K562 (cell line): ENCODE data around the gene ZSCAN12. TPM values are rescaled to one million over a fixed set of nuclear protein-coding genes. Genes with fewer than 3 reads are reported as not detected.
A peak's percentile ranks its signal among the peaks of the same experiment; 100 is the strongest.

Source experiments
- EZH2 ChIP-seq: IDR thresholded peaks from 2 replicates; pipeline ENCODE4 v1.6.1; 2012; ENCODE audit warnings: low read depth, mild to moderate bottlenecking, inconsistent platforms, low read length, borderline replicate concordance
- FOXM1 ChIP-seq, 2 experiments: fragments of 450-650 bp in 1 of 2; sonication (generic) in 1 of 2; formaldehyde crosslinking in 1 of 2; IDR thresholded peaks; 2 replicates each; pipeline versions ENCODE4 v1.6.1 to v1.9.0; 2017 to 2022; ENCODE audit warnings: low read depth in 2 of 2, mild to moderate bottlenecking in 2 of 2, missing genetic modification reagents in 1 of 2, moderate library complexity in 1 of 2
- MAFF ChIP-seq: IDR thresholded peaks from 2 replicates; pipeline ENCODE4 v1.6.1; 2012; ENCODE audit warnings: low read length, improper control_type of control experiment
- MTA2 ChIP-seq: fragments of 450-650 bp; IDR thresholded peaks from 2 replicates; pipeline ENCODE4 v1.6.1; 2016; ENCODE audit warnings: low read depth
- NR2C2 ChIP-seq, 2 experiments: fragments of 200-800 bp in 1 of 2; sonication (Bioruptor generic) in 1 of 2; sonication (generic) in 1 of 2; formaldehyde crosslinking in 1 of 2; IDR thresholded peaks; 2 replicates each; pipeline versions ENCODE4 v1.6.1 to v1.8.0; 2016 to 2022; ENCODE audit warnings: mild to moderate bottlenecking in 1 of 2, missing compliant biosample characterization in 1 of 2, missing genetic modification characterization in 1 of 2, missing genetic modification reagents in 1 of 2
- PML ChIP-seq: IDR thresholded peaks from 2 replicates; pipeline ENCODE4 v1.6.1; 2012; ENCODE audit warnings: low read length, inconsistent platforms
- POLR2B ChIP-seq: fragments of 450-650 bp; IDR thresholded peaks from 2 replicates; pipeline ENCODE4 v1.6.1; 2018; ENCODE audit warnings: low read depth; ENCODE audit not compliant: partially characterized antibody
- TAF9B ChIP-seq: fragments of 450-650 bp; IDR thresholded peaks from 2 replicates; pipeline ENCODE4 v1.6.1; 2018; ENCODE audit warnings: mild to moderate bottlenecking; ENCODE audit not compliant: partially characterized antibody
- TBL1XR1 ChIP-seq, 2 experiments: IDR thresholded peaks; 2 replicates each; pipeline ENCODE4 v1.6.1; 2012; ENCODE audit warnings: improper control_type of control experiment in 2 of 2, low read length in 2 of 2, mild to moderate bottlenecking in 1 of 2
- TBP ChIP-seq: optimal IDR thresholded peaks from 2 replicates; pipeline ENCODE3; 2011; ENCODE audit warnings: low read depth, low read length, improper control_type of control experiment
- TCF7 ChIP-seq: sonication (generic); IDR thresholded peaks from 2 replicates; pipeline ENCODE4 v1.6.1; 2016; ENCODE audit warnings: antibody characterized with exemption, borderline replicate concordance
- TEAD4 ChIP-seq, 2 experiments: sonication (generic) in 1 of 2; formaldehyde crosslinking in 1 of 2; IDR thresholded peaks; 2 replicates each; pipeline versions ENCODE4 v1.6.1 to v1.8.0; 2012 to 2022; ENCODE audit warnings: borderline replicate concordance in 1 of 2, inconsistent platforms in 1 of 2, low read length in 1 of 2, mild to moderate bottlenecking in 1 of 2, missing genetic modification reagents in 1 of 2
- ZC3H11A ChIP-seq: IDR thresholded peaks from 2 replicates; pipeline ENCODE4 v1.6.1; 2012; ENCODE audit warnings: low read depth, low read length, improper control_type of control experiment
- ZNF133 ChIP-seq: fragments of 250-450 bp; sonication (Bioruptor Pico); IDR thresholded peaks from 2 replicates; pipeline ENCODE4 v1.4.0; 2020; ENCODE audit warnings: mild to moderate bottlenecking
- ZNF239 ChIP-seq: fragments of 250-450 bp; sonication (Bioruptor Pico); IDR thresholded peaks from 2 replicates; pipeline ENCODE4 v1.4.0; 2020; ENCODE audit warnings: mild to moderate bottlenecking
- ZNF282 ChIP-seq: sonication (generic); formaldehyde crosslinking; IDR thresholded peaks from 2 replicates; pipeline ENCODE4 v1.8.1; 2023; ENCODE audit warnings: missing genetic modification reagents
- ZNF699 ChIP-seq: fragments of 250-450 bp; sonication (Bioruptor Pico); IDR thresholded peaks from 2 replicates; pipeline ENCODE4 v1.8.0; 2021; ENCODE audit warnings: mild to moderate bottlenecking, moderate library complexity; ENCODE audit not compliant: insufficient replicate concordance
- ZNF79 ChIP-seq: fragments of 250-450 bp; sonication (Bioruptor Pico); IDR thresholded peaks from 2 replicates; pipeline ENCODE4 v1.4.0; 2020; ENCODE audit warnings: low read depth, mild to moderate bottlenecking, moderate library complexity
- polyA plus RNA-seq, 8 experiments: library from polyadenylated mRNA; depleted of rRNA in 4 of 8; stranded (reverse) in 5 of 8; unstranded in 3 of 8; fragments of >200 nt; fragmentation: Nextera tagmentation in 2 of 8; fragmentation: Illumina TruSeq in 1 of 8; extraction: Ambion mirVana in 2 of 8; extraction: Trizol in 1 of 8; gene quantifications; 2 replicates each; pipeline versions ENCODE4 v1.2.1 to v1.2.3, GENCODE V29; 2011 to 2014; ENCODE audit warnings: inconsistent platforms in 1 of 8, missing spikeins in 1 of 8
- total RNA-seq, 7 experiments: library from RNA; depleted of rRNA in 6 of 7; stranded (reverse); fragments of >200 nt in 6 of 7; fragmentation: Illumina TruSeq in 2 of 7; extraction: Trizol in 2 of 7; gene quantifications; 2 replicates each; pipeline versions ENCODE4 v1.2.1 to v1.2.3, GENCODE V29; 2011 to 2021; ENCODE audit warnings: low replicate concordance in 1 of 7
- TF ChIP-seq, protein P1 (sequence below): fragments of 250-450 bp; sonication (Bioruptor Pico); IDR thresholded peaks from 2 replicates; pipeline ENCODE4 v1.4.0; 2020; ENCODE audit warnings: mild to moderate bottlenecking, moderate library complexity
- TF ChIP-seq, protein P2 (sequence below): fragments of 450-650 bp; formaldehyde crosslinking; IDR thresholded peaks from 2 replicates; pipeline ENCODE4 v1.4.0; 2020; ENCODE audit warnings: mild to moderate bottlenecking, moderate library complexity
- TF ChIP-seq, protein P3 (sequence below): fragments of 250-450 bp; sonication (Bioruptor Pico); IDR thresholded peaks from 2 replicates; pipeline ENCODE4 v1.8.0; 2022; ENCODE audit warnings: moderate library complexity, mild to moderate bottlenecking, inconsistent platforms
- TF ChIP-seq, protein P4 (sequence below): sonication (generic); formaldehyde crosslinking; IDR thresholded peaks from 2 replicates; pipeline ENCODE4 v1.8.1; 2022; ENCODE audit warnings: missing genetic modification reagents

The ZSCAN12 gene
- total and polyA plus RNA-seq, 9 of the 15 experiments (the other 6 are each of a cell fraction or from before 2014, with no cell fraction given): 2.5 to 19.6 (median 12.5) TPM

DNA sequence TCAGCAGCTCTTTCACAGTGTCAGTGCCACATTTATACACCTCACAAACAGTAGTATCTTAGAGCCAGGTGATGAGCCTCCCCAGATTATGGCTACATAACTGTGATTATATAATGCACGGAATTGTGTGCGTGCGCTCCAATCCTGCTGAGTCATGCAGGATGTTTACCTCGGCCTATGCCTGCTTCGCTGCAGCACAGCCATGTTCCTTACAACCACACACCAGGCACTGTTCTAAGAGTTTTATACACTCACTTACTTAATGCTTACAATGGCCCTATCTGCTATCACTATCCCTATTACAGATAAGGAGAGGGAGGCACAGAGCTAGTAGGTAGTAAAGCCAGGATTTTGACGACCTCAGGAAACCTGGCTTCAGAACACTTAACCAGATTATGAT, 42.5 kb downstream of the ZSCAN12 start (continued):
- TF ChIP-seq TCF7: no peak
- no peak for TF ChIP-seq ZNF282
- no peak for TF ChIP-seq ZNF133
- TF ChIP-seq TEAD4 (IDR thresholded peaks at IDR 0.05; ENCODE audit: low read length): no peak
- 0 out of 2 replicates have a peak, but pooled peaks have one; percentile 25 for TF ChIP-seq TEAD4 (CRISPR knock-in tag; IDR thresholded peaks at IDR 0.05; ENCODE audit: borderline replicate concordance)
- no peak for TF ChIP-seq EZH2
- TF ChIP-seq FOXM1 (IDR thresholded peaks at IDR 0.05; ENCODE audit: low read depth): no peak
- TF ChIP-seq FOXM1 (CRISPR knock-in tag; IDR thresholded peaks at IDR 0.05; ENCODE audit: low read depth): no peak
- TF ChIP-seq, protein P1, sequence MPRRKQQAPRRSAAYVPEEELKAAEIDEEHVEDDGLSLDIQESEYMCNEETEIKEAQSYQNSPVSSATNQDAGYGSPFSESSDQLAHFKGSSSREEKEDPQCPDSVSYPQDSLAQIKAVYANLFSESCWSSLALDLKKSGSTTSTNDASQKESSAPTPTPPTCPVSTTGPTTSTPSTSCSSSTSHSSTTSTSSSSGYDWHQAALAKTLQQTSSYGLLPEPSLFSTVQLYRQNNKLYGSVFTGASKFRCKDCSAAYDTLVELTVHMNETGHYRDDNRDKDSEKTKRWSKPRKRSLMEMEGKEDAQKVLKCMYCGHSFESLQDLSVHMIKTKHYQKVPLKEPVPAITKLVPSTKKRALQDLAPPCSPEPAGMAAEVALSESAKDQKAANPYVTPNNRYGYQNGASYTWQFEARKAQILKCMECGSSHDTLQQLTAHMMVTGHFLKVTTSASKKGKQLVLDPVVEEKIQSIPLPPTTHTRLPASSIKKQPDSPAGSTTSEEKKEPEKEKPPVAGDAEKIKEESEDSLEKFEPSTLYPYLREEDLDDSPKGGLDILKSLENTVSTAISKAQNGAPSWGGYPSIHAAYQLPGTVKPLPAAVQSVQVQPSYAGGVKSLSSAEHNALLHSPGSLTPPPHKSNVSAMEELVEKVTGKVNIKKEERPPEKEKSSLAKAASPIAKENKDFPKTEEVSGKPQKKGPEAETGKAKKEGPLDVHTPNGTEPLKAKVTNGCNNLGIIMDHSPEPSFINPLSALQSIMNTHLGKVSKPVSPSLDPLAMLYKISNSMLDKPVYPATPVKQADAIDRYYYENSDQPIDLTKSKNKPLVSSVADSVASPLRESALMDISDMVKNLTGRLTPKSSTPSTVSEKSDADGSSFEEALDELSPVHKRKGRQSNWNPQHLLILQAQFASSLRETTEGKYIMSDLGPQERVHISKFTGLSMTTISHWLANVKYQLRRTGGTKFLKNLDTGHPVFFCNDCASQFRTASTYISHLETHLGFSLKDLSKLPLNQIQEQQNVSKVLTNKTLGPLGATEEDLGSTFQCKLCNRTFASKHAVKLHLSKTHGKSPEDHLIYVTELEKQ: no peak
- TF ChIP-seq PML: no peak
- TF ChIP-seq, protein P2, sequence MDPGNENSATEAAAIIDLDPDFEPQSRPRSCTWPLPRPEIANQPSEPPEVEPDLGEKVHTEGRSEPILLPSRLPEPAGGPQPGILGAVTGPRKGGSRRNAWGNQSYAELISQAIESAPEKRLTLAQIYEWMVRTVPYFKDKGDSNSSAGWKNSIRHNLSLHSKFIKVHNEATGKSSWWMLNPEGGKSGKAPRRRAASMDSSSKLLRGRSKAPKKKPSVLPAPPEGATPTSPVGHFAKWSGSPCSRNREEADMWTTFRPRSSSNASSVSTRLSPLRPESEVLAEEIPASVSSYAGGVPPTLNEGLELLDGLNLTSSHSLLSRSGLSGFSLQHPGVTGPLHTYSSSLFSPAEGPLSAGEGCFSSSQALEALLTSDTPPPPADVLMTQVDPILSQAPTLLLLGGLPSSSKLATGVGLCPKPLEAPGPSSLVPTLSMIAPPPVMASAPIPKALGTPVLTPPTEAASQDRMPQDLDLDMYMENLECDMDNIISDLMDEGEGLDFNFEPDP (CRISPR knock-in tag): no peak
- TF ChIP-seq ZNF699 (CRISPR knock-in tag): no peak
- TF ChIP-seq MTA2: no peak
- TF ChIP-seq, protein P3, sequence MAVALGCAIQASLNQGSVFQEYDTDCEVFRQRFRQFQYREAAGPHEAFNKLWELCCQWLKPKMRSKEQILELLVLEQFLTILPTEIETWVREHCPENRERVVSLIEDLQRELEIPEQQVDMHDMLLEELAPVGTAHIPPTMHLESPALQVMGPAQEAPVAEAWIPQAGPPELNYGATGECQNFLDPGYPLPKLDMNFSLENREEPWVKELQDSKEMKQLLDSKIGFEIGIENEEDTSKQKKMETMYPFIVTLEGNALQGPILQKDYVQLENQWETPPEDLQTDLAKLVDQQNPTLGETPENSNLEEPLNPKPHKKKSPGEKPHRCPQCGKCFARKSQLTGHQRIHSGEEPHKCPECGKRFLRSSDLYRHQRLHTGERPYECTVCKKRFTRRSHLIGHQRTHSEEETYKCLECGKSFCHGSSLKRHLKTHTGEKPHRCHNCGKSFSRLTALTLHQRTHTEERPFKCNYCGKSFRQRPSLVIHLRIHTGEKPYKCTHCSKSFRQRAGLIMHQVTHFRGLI (CRISPR knock-in tag): peak; percentile 62; the same call in 1 of the 2 replicates
- TF ChIP-seq MAFF: peak; percentile 74
- TF ChIP-seq ZNF239 (CRISPR knock-in tag): no peak
- TF ChIP-seq NR2C2 (CRISPR knock-in tag; IDR thresholded peaks at IDR 0.05): no peak
- no peak for TF ChIP-seq NR2C2 (tag; IDR thresholded peaks at IDR 0.05)
- no peak for TF ChIP-seq ZNF79
- no peak for TF ChIP-seq POLR2B
- TF ChIP-seq ZC3H11A: no peak
- no peak for TF ChIP-seq TBP
- no peak for TF ChIP-seq TBL1XR1 (IDR thresholded peaks at IDR 0.05; ENCODE audit: low read length in 2 of 2)
- no peak for TF ChIP-seq TAF9B
- TF ChIP-seq, protein P4, sequence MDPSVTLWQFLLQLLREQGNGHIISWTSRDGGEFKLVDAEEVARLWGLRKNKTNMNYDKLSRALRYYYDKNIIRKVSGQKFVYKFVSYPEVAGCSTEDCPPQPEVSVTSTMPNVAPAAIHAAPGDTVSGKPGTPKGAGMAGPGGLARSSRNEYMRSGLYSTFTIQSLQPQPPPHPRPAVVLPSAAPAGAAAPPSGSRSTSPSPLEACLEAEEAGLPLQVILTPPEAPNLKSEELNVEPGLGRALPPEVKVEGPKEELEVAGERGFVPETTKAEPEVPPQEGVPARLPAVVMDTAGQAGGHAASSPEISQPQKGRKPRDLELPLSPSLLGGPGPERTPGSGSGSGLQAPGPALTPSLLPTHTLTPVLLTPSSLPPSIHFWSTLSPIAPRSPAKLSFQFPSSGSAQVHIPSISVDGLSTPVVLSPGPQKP (CRISPR knock-in tag): no peak
